Measurements from ENCODE around the gene MTA1.

- TF ChIP-seq TP53 (CRISPR knock-in tag; IDR thresholded peaks at IDR 0.05), result no peak
- TF ChIP-seq ZFP36 (IDR thresholded peaks at IDR 0.05; ENCODE audit: borderline replicate concordance, partially characterized antibody), result no peak
- TF ChIP-seq JUNB (IDR thresholded peaks at IDR 0.05), result no peak
- TF ChIP-seq POLR2A (IDR thresholded peaks at IDR 0.05; ENCODE audit: low read length), result peak; percentile 41
- no peak for TF ChIP-seq EP300 (IDR thresholded peaks at IDR 0.05)
- TF ChIP-seq, protein P1, sequence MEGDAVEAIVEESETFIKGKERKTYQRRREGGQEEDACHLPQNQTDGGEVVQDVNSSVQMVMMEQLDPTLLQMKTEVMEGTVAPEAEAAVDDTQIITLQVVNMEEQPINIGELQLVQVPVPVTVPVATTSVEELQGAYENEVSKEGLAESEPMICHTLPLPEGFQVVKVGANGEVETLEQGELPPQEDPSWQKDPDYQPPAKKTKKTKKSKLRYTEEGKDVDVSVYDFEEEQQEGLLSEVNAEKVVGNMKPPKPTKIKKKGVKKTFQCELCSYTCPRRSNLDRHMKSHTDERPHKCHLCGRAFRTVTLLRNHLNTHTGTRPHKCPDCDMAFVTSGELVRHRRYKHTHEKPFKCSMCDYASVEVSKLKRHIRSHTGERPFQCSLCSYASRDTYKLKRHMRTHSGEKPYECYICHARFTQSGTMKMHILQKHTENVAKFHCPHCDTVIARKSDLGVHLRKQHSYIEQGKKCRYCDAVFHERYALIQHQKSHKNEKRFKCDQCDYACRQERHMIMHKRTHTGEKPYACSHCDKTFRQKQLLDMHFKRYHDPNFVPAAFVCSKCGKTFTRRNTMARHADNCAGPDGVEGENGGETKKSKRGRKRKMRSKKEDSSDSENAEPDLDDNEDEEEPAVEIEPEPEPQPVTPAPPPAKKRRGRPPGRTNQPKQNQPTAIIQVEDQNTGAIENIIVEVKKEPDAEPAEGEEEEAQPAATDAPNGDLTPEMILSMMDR (IDR thresholded peaks at IDR 0.05), result peak; percentile 58
- TF ChIP-seq, protein P2, sequence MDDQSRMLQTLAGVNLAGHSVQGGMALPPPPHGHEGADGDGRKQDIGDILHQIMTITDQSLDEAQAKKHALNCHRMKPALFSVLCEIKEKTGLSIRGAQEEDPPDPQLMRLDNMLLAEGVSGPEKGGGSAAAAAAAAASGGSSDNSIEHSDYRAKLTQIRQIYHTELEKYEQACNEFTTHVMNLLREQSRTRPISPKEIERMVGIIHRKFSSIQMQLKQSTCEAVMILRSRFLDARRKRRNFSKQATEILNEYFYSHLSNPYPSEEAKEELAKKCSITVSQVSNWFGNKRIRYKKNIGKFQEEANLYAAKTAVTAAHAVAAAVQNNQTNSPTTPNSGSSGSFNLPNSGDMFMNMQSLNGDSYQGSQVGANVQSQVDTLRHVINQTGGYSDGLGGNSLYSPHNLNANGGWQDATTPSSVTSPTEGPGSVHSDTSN (IDR thresholded peaks at IDR 0.05), result no peak
- TF ChIP-seq REST (IDR thresholded peaks at IDR 0.05), result no peak
- no peak for TF ChIP-seq RCOR1 (IDR thresholded peaks at IDR 0.05; ENCODE audit: low read depth, low read length)
- TF ChIP-seq KDM1A (IDR thresholded peaks at IDR 0.05; ENCODE audit: low read depth), result no peak
- TF ChIP-seq, protein P3, sequence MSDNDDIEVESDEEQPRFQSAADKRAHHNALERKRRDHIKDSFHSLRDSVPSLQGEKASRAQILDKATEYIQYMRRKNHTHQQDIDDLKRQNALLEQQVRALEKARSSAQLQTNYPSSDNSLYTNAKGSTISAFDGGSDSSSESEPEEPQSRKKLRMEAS (IDR thresholded peaks at IDR 0.05), result peak; percentile 78
- no peak for TF ChIP-seq FOSL2 (IDR thresholded peaks at IDR 0.05)
- no peak for TF ChIP-seq FOSL2 (CRISPR knock-in tag; IDR thresholded peaks at IDR 0.05)
- TF ChIP-seq RAD21 (conservative IDR thresholded peaks at IDR 0.05 in 1 of 2, IDR thresholded peaks at IDR 0.05 in 1 of 2), result no peak
These were observed 4.9 kb upstream of the MTA1 start for GRCh38 chr14:105414456-105415371.
